Effector memory CD4-positive, alpha-beta T cell (primary cell): ENCODE data around the gene NCAM1.

ENCODE experiments used
- DNase-seq, 3 donors: peaks; one replicate each; pipeline ENCODE4 v3.0.0-alpha.2; 2020
- H3K27ac ChIP-seq: 2 replicates; pipeline ENCODE4 v1.7.0; 2013; ENCODE audit warnings: mild to moderate bottlenecking, low read length, moderate library complexity; ENCODE audit not compliant: insufficient read depth, poor library complexity, severe bottlenecking
- H3K27me3 ChIP-seq: replicated peaks from 2 replicates; pipeline ENCODE4 v1.7.0; 2013; ENCODE audit warnings: mild to moderate bottlenecking, low read length; ENCODE audit not compliant: insufficient read depth, control insufficient read depth, poor library complexity, severe bottlenecking
- H3K36me3 ChIP-seq: 2 replicates; pipeline ENCODE4 v1.7.0; 2013; ENCODE audit warnings: mild to moderate bottlenecking, low read length, moderate library complexity; ENCODE audit not compliant: control insufficient read depth, insufficient read depth
- H3K4me1 ChIP-seq: 2 replicates; pipeline ENCODE4 v1.7.0; 2013; ENCODE audit warnings: low read length, mild to moderate bottlenecking; ENCODE audit not compliant: control insufficient read depth, insufficient read depth, poor library complexity, severe bottlenecking
- H3K4me3 ChIP-seq: 2 replicates; pipeline ENCODE4 v1.7.0; 2013; ENCODE audit warnings: low read length, low read depth, mild to moderate bottlenecking; ENCODE audit not compliant: insufficient read depth, poor library complexity, severe bottlenecking
- H3K9me3 ChIP-seq: 2 replicates; pipeline ENCODE4 v1.7.0; 2013; ENCODE audit warnings: mild to moderate bottlenecking, low read length, moderate library complexity; ENCODE audit not compliant: control insufficient read depth

The NCAM1 gene

DNA sequence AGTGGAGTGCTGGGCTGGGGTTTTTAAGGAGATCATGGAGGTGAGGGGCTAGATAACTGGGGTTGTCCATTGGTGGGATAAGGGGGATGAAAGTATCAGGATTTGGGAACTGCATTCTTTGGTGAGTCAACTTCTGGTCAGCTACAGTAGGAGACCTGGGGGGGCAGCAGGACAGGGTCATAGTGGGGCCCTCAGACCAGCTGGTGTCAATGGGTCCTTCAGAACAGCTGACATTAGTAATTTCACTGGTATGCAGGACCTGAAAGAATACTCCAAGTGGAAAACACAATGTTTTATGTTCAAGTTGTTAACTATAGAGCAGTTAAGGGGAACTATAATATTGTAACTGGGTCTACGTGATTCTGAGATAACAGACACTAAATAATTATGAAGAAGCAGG, 350.3 kb downstream of the NCAM1 start:
- H3K27ac ChIP-seq: no peak overlapping the region
- H3K27me3 ChIP-seq: no peaks in the 10 kb centered on the region
- H3K9me3 ChIP-seq: no peaks in the 10 kb centered on the region
- H3K36me3 ChIP-seq: no peaks in the 10 kb centered on the region
- peaks cover 11% of the 10 kb centered on the region for H3K4me1 ChIP-seq
- no peak for DNase-seq
- H3K4me3 ChIP-seq: no peak overlapping the region

GRCh38 chr11:113313601-113314000, 352.4 kb downstream of the NCAM1 start:
- H3K4me1 ChIP-seq: peaks cover 11% of the 10 kb centered on the region
- no peaks in the 10 kb centered on the region for H3K36me3 ChIP-seq
- peak overlapping the region; percentile 79 for H3K27ac ChIP-seq
- DNase-seq: no peak
- peak overlapping the region; percentile 63 for H3K4me3 ChIP-seq
- no peaks in the 10 kb centered on the region for H3K9me3 ChIP-seq
- no peaks in the 10 kb centered on the region for H3K27me3 ChIP-seq

DNA sequence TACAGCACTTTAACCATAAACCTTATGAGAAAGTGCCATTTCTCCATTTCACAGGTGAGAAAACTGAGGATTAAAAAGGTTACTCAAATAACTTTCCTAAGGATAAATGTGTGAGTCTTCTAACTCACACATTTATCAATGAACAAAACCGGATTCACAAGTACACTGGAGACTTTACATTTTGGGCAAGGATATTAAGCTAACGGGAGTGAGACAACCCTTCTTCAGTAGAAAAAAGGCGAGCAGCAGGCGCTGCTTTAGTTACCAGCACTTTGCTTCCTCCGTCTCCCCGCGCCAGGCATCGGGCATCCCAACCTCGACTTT, 352.8 kb downstream of the NCAM1 start:
- Histone ChIP-seq H3K4me3 (peak overlapping the region; percentile 63), H3K36me3 (peaks cover 2% of the 10 kb centered on the region), H3K27me3 (no peaks in the 10 kb centered on the region), H3K9me3 (no peaks in the 10 kb centered on the region), H3K27ac (peak overlapping the region; percentile 79), H3K4me1 (peaks cover 11% of the 10 kb centered on the region)
- DNase-seq: no peak

DNA sequence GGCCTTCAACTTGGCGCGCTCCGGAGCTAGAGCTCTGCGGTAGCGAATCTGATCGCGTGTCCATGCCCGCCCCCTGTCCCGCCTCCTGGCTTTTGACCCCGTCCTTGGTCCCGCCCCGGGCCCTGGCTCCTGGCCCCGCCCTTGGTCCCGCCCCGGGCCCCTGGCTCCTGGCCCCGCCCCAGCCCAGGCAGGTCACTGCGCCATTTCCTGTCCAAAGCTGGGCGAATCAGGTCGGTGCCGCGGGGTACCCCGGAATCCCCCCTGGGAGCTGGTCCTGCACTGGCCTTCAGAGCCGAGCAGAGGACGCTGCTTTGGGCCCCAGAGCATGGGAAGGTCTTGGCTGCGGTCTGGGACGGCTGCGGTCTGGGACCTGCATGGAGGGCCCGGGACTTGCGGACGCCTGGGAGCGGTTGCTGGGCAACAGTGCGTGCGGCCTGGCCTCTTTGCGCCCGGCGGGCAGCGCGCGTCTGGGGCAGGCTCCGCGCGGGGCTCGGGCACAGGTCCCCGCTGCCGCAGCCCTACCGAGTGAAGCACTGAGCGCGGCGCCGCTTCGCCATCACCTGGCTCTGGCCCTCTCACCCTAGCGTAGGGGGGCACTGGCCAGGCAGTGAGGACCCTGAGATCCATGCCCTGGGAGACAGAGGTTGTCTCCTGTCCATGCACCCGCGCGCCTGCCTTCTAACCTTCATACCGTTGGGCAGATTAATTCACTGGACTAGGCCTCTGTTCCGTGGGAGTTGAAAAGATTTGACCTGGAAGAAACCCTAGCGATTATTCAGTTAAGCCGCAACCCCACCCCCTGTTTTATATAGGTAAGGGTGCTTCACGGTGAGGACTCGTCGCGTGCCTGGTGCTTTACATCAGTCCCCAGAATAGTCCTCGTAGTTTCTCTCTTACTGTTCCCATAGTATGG, 353.4 kb downstream of the NCAM1 start, which contains the start of gene TTC12:
TSS of gene TTC12 (plus strand) at position 195 of the 913 bp plus-strand sequence. CDS start 1,675 bp downstream, outside the sequence.
- no peaks in the 10 kb centered on the region for H3K27me3 ChIP-seq
- peak within 1 kb of the TSS; percentile 79 for H3K27ac ChIP-seq
- H3K9me3 ChIP-seq: no peaks in the 10 kb centered on the region
- peaks cover 4% of the 10 kb centered on the region for H3K36me3 ChIP-seq
- peak within 1 kb of the TSS; percentile 63 for H3K4me3 ChIP-seq
- peak; percentile 85 to 87 (median 85) for DNase-seq
- peaks cover 11% of the 10 kb centered on the region for H3K4me1 ChIP-seq

DNA sequence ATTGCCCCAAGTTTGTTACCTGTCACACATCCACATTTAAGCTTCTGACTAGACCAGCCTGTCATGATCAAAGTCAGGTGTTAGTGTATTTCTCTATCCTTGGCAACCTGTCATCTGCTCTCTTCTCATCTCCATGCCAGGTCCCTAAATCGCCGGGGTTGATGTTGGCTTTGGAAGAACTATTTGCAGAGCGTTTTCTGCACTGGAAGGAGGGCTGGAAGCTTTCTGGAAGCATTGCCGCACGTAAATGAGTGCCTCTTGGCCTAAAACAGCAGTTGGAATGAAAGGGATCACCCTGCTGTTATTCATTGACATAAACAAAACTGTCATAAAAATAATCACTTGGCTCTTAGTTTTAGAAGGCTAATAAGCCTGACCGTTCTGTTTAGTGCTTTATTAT, 354.6 kb downstream of the NCAM1 start:
- Histone ChIP-seq H3K4me1 (peaks cover 11% of the 10 kb centered on the region), H3K27me3 (no peaks in the 10 kb centered on the region), H3K27ac (no peak overlapping the region), H3K36me3 (peaks cover 4% of the 10 kb centered on the region), H3K9me3 (no peaks in the 10 kb centered on the region), H3K4me3 (no peak overlapping the region)
- DNase-seq: no peak

DNA sequence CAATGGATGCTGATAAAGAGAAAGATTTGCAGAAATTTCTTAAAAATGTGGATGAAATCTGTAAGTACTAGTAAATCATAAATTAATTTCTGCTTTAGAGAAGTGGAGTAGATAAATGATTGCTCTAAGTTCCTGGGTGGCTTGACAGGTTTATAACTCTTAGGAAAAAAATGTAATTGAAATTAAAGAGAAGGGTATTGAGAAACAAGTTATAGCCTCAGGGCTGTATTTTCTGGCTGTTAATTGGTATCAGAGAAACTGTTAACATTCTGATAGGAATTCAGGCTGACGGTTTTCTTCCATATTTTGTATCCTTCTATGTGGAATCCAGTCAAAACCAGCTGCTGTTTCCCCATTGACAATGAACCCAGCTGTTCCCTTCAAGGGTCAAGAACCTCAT, 355.0 kb downstream of the NCAM1 start:
- Histone ChIP-seq H3K27me3 (no peaks in the 10 kb centered on the region), H3K27ac (no peak overlapping the region), H3K36me3 (peaks cover 4% of the 10 kb centered on the region), H3K4me3 (no peak overlapping the region), H3K9me3 (no peaks in the 10 kb centered on the region), H3K4me1 (peaks cover 11% of the 10 kb centered on the region)
- no peak for DNase-seq

- Histone ChIP-seq H3K9me3 (no peaks in the 10 kb centered on the region), H3K4me1 (peaks cover 11% of the 10 kb centered on the region)
These were observed 356.1 kb downstream of the NCAM1 start for GRCh38 chr11:113317339-113317738.

GRCh38 chr11:113319085-113319484, 357.9 kb downstream of the NCAM1 start:
- no peak for DNase-seq
- Histone ChIP-seq H3K27me3 (no peaks in the 10 kb centered on the region), H3K4me1 (peaks cover 1% of the 10 kb centered on the region), H3K9me3 (no peaks in the 10 kb centered on the region), H3K36me3 (peaks cover 15% of the 10 kb centered on the region), H3K4me3 (no peak overlapping the region), H3K27ac (no peak overlapping the region)

More at GRCh38 chr11:113317339-113317738, 356.1 kb downstream of the NCAM1 start:
- Histone ChIP-seq H3K27me3 (no peaks in the 10 kb centered on the region), H3K36me3 (peaks cover 4% of the 10 kb centered on the region), H3K4me3 (no peak overlapping the region), H3K27ac (no peak overlapping the region)
- no peak for DNase-seq

- DNase-seq: no peak
- Histone ChIP-seq H3K9me3 (no peaks in the 10 kb centered on the region), H3K4me3 (no peak overlapping the region), H3K27me3 (no peaks in the 10 kb centered on the region), H3K4me1 (no peaks in the 10 kb centered on the region), H3K36me3 (peaks cover 28% of the 10 kb centered on the region), H3K27ac (no peak overlapping the region)
These were observed 360.9 kb downstream of the NCAM1 start for GRCh38 chr11:113322158-113322557.

- H3K4me1 ChIP-seq: no peaks in the 10 kb centered on the region
- DNase-seq: no peak
- no peak overlapping the region for H3K4me3 ChIP-seq
- no peak overlapping the region for H3K27ac ChIP-seq
- peaks cover 32% of the 10 kb centered on the region for H3K36me3 ChIP-seq
- no peaks in the 10 kb centered on the region for H3K9me3 ChIP-seq
- no peaks in the 10 kb centered on the region for H3K27me3 ChIP-seq
These were observed 363.0 kb downstream of the NCAM1 start for GRCh38 chr11:113324250-113324649.
